Fibroblast of pulmonary artery (primary cell): Measurements from ENCODE around the gene ZNF620.

Experiments
- DNase-seq: peaks from one replicate; pipeline ENCODE4 v3.0.0-alpha.2; 2010; ENCODE audit warnings: low read depth
- H3K4me3 ChIP-seq: replicated peaks from 2 replicates; pipeline ENCODE4 v1.5.1; 2011; ENCODE audit warnings: low read depth, mild to moderate bottlenecking, control low read depth, low read length, moderate library complexity
- CTCF ChIP-seq: IDR thresholded peaks from 2 replicates; pipeline ENCODE4 v1.5.1; 2011; ENCODE audit warnings: mild to moderate bottlenecking, control low read depth, low read length, inconsistent platforms; ENCODE audit errors: missing control alignments

The ZNF620 gene

GRCh38 chr3:40463579-40463978, 42.3 kb upstream of the ZNF620 start:
- H3K4me3 ChIP-seq = no peak overlapping the region
- TF ChIP-seq CTCF = no peak
- DNase-seq = no peak

GRCh38 chr3:40464339-40465110, 41.3 kb upstream of the ZNF620 start:
- no peak overlapping the region for H3K4me3 ChIP-seq
- TF ChIP-seq CTCF = no peak
- DNase-seq = no peak

GRCh38 chr3:40465111-40465407, 40.8 kb upstream of the ZNF620 start:
- H3K4me3 ChIP-seq = no peak overlapping the region
- no peak for DNase-seq
- no peak for TF ChIP-seq CTCF

GRCh38 chr3:40465456-40465855, 40.4 kb upstream of the ZNF620 start:
- no peak for TF ChIP-seq CTCF
- H3K4me3 ChIP-seq = no peak overlapping the region
- no peak for DNase-seq

GRCh38 chr3:40468018-40468417, 37.8 kb upstream of the ZNF620 start:
- no peak for DNase-seq
- TF ChIP-seq CTCF = no peak

GRCh38 chr3:40470701-40471100, 35.1 kb upstream of the ZNF620 start:
- H3K4me3 ChIP-seq = no peak overlapping the region
- no peak for DNase-seq
- no peak for TF ChIP-seq CTCF

More at GRCh38 chr3:40468018-40468417, 37.8 kb upstream of the ZNF620 start:
- no peak overlapping the region for H3K4me3 ChIP-seq
